ENCODE results near the gene TOMM40L.

TOMM40L gene

DNA sequence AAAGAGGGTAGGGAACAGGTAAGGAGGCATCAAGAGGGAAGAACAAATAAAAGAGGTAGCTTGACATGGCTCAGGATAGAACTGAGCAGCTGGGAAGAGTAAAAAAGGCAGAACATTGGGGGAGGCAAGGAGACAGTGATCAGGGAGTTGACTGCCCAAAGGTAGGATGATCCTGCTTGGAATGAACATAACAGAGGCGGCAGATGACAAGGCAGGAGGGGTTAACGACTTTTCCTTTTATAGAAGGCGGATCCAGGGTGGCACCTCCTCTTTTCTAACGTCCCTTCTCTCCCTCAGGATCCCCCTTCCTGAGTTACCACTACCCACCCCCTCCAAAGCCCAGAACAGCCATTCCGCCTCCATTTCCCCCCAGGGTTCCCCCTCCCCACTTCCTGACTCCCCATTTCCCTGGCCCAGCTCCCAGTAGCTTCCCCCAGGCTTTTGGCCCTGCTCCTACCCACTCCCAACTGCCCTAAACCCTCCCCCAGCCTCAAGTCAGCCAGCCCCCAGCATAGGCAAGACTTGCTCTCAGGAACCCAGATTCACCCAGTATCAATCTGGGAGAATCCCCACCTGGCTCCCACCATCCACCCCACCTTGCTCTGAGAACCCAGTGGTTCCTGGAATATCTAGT, 26.2 kb upstream of the TOMM40L start:
- TF ChIP-seq, protein P1, sequence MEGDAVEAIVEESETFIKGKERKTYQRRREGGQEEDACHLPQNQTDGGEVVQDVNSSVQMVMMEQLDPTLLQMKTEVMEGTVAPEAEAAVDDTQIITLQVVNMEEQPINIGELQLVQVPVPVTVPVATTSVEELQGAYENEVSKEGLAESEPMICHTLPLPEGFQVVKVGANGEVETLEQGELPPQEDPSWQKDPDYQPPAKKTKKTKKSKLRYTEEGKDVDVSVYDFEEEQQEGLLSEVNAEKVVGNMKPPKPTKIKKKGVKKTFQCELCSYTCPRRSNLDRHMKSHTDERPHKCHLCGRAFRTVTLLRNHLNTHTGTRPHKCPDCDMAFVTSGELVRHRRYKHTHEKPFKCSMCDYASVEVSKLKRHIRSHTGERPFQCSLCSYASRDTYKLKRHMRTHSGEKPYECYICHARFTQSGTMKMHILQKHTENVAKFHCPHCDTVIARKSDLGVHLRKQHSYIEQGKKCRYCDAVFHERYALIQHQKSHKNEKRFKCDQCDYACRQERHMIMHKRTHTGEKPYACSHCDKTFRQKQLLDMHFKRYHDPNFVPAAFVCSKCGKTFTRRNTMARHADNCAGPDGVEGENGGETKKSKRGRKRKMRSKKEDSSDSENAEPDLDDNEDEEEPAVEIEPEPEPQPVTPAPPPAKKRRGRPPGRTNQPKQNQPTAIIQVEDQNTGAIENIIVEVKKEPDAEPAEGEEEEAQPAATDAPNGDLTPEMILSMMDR (IDR thresholded peaks at IDR 0.05; ENCODE audit: control extremely low read depth, extremely low read depth, low read depth, missing control alignments), result no peak
- ChIA-PET POLR2A (no interaction called here), CTCF (interaction anchor here (0.9 to 3.9 kb wide), 3 partner anchors 8 to 182 kb away, joined by 3 to 15 read pairs (median 4); no protein-coding TSS in a partner anchor)
- DNase-seq (ENCODE audit: extremely low spot score), result no peak

DNA sequence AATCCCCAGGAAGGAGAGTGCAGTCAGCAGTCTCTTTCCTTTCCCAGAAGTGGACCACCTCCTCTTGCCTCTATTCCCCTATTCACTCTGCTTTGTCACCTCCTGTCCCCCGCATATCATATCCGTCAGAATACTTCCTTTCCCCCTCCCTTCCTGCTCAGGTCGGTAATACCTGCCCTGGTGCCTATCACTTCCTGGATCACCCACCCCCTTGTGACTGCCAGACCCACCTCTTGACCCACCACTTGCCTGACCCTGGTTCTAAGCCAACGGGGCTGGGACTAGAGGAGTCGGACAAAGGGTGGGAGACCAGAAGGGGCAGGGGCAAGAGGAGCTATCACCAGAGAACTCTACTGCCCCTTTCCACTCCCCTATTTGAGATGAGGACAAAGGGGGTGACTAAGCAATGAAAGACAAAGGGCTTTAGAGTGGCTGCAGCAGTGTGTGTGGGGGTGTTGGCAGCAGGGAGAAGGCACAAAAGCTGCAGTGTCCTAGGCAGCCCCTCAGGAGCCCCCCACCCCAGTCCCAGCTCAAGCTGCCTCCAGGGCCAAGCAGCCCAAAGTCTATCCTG, 25.4 kb upstream of the TOMM40L start:
- TF ChIP-seq, protein P1 (IDR thresholded peaks at IDR 0.05; ENCODE audit: control extremely low read depth, extremely low read depth, low read depth, missing control alignments), result no peak
- ChIA-PET POLR2A (no interaction called here), CTCF (interaction anchor here (1.0 to 13.8 kb wide), 4 partner anchors 8 to 182 kb away, joined by 3 to 117 read pairs (median 25); no protein-coding TSS in a partner anchor)
- DNase-seq (ENCODE audit: extremely low spot score), result no peak

- TF ChIP-seq, protein P1 (IDR thresholded peaks at IDR 0.05; ENCODE audit: control extremely low read depth, extremely low read depth, low read depth, missing control alignments), result no peak
- POLR2A ChIA-PET, result no interaction called here
- CTCF ChIA-PET, result interaction anchor here (0.9 to 13.8 kb wide), 13 partner anchors 9 to 181 kb away, joined by 3 to 117 read pairs (median 9); partner anchors contain the start of genes PPOX and TOMM40L
- no peak for DNase-seq (ENCODE audit: extremely low spot score)
Observed at GRCh38 chr1:161200992-161201835, 24.6 kb upstream of the TOMM40L start.

DNA sequence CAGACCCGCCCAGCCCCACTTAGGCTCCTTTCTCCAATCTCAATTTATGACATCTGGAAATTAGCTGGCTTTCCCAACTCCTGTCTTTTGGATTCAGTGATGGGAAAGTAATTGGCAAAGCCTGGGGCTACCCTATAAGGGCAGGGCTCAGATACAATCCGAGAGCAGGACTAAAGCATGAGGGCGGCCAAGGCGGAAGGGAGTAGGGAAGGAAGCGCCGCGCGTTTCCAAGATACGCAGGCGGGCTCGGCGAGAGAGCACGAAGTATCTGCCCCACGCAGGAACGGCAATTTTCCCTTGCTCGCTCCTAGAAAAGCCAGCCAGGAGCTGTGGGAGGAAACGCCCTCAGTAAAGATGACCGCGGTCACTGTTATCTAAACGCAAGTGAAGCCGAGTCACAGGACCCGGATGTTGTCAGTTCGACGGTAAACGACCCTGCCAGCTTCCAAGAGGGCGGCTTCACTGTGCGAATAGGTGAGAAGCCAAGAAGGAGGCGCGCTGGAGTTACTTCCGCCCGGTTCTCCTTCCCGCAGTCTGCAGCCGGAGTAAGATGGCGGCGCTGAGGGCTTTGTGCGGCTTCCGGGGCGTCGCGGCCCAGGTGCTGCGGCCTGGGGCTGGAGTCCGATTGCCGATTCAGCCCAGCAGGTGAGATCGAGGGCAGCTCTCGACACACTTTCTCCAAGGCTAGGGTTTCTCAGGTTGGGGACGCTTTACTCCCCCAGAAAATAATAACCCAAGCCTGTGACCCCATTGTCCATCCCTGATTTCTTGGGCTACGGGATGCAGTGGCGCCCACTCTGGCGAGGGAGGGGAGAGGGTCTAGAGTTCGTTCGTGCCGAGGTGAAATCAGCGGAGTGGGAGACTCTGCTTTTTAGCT, 23.8 kb upstream of the TOMM40L start, which contains the start of gene NDUFS2:
TSS of gene NDUFS2 (plus strand) at position 532 of the 877 bp plus-strand sequence. CDS start at position 551, 19 bp downstream.
- ChIA-PET CTCF (interaction anchor here (0.9 to 13.8 kb wide), 17 partner anchors 9 to 180 kb away, joined by 3 to 117 read pairs (median 6); partner anchors contain the start of genes APOA2, PPOX and TOMM40L), POLR2A (interaction anchor here (0.9 to 1.0 kb wide), 2 partner anchors 23 to 36 kb away, joined by 4 read pairs; partner anchors contain the start of genes PPOX and TOMM40L)
- DNase-seq (ENCODE audit: extremely low spot score), result peak; percentile 94
- TF ChIP-seq, protein P1 (IDR thresholded peaks at IDR 0.05; ENCODE audit: control extremely low read depth, extremely low read depth, low read depth, missing control alignments), result peak; percentile 10

GRCh38 chr1:161206411-161207140, 19.3 kb upstream of the TOMM40L start:
- ChIA-PET CTCF (interaction anchor here (1.0 to 13.8 kb wide), 8 partner anchors 9 to 176 kb away, joined by 3 to 117 read pairs (median 6); partner anchors contain the start of gene TOMM40L), POLR2A (interaction anchor here (1.4 kb wide), 1 partner anchor 19 kb away, joined by 3 read pairs; the partner anchor contains the start of gene TOMM40L)
- no peak for DNase-seq (ENCODE audit: extremely low spot score)
- TF ChIP-seq, protein P1 (IDR thresholded peaks at IDR 0.05; ENCODE audit: control extremely low read depth, extremely low read depth, low read depth, missing control alignments), result no peak
